ENCODE results near the gene LCA5.

Gene LCA5

DNA sequence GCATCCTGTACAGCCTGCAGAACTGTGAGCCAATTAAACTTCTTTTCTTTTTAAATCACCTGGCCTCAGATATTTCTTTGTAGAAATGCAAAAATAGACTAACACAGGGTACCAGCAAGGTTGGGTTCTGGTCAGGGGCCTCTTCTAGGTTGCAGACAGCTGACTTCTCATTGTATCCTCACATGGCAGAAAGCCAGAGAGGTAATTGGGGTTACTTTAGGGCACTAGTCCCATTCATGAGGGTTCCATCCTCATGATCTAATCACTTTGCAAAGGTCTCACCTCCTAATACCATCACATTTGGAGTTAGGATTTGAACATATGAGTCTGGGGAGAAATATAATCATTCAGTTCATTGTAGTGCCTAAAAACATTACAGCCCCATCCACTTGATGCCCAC is 101.5 kb downstream of the LCA5 start:
- TF ChIP-seq, protein P1, sequence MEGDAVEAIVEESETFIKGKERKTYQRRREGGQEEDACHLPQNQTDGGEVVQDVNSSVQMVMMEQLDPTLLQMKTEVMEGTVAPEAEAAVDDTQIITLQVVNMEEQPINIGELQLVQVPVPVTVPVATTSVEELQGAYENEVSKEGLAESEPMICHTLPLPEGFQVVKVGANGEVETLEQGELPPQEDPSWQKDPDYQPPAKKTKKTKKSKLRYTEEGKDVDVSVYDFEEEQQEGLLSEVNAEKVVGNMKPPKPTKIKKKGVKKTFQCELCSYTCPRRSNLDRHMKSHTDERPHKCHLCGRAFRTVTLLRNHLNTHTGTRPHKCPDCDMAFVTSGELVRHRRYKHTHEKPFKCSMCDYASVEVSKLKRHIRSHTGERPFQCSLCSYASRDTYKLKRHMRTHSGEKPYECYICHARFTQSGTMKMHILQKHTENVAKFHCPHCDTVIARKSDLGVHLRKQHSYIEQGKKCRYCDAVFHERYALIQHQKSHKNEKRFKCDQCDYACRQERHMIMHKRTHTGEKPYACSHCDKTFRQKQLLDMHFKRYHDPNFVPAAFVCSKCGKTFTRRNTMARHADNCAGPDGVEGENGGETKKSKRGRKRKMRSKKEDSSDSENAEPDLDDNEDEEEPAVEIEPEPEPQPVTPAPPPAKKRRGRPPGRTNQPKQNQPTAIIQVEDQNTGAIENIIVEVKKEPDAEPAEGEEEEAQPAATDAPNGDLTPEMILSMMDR (conservative IDR thresholded peaks at IDR 0.05; ENCODE audit: low read depth, low read length), result no peak
- DNase-seq (ENCODE audit: low read depth), result no peak
- H3K4me3 ChIP-seq (ENCODE audit: low read depth, low read length), result no peak overlapping the region

Measured in choroid plexus epithelial cell (primary cell).